GM18511 (cell line): ENCODE measurements around the gene THSD4.

ENCODE experiments used
- ATAC-seq: cut with Tn5 transposase; IDR thresholded peaks from one replicate; pipeline ENCODE4 v1.9.1; 2021; ENCODE audit warnings: mild to moderate bottlenecking, moderate library complexity; ENCODE audit not compliant: unreplicated experiment

THSD4 gene

DNA sequence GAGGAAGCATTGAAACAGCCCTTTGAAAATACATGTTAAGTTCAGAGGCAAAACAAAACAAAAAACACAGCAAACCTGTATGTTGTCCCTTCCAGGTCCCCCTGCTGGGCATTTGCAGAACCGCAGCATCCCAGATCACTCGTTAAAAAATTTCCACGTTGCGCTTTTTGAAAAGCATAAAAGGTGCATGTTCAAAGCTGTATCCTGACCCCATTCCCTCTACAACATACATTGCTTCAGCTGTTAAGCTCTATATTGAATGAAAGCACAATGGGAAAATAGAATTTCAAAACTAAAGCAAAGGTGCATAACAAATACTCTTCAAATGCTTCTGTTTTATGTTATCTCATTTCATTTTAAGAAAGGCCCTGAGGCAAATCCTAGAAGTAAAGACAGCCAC, 328.3 kb downstream of the THSD4 start:
- no peak for ATAC-seq

DNA sequence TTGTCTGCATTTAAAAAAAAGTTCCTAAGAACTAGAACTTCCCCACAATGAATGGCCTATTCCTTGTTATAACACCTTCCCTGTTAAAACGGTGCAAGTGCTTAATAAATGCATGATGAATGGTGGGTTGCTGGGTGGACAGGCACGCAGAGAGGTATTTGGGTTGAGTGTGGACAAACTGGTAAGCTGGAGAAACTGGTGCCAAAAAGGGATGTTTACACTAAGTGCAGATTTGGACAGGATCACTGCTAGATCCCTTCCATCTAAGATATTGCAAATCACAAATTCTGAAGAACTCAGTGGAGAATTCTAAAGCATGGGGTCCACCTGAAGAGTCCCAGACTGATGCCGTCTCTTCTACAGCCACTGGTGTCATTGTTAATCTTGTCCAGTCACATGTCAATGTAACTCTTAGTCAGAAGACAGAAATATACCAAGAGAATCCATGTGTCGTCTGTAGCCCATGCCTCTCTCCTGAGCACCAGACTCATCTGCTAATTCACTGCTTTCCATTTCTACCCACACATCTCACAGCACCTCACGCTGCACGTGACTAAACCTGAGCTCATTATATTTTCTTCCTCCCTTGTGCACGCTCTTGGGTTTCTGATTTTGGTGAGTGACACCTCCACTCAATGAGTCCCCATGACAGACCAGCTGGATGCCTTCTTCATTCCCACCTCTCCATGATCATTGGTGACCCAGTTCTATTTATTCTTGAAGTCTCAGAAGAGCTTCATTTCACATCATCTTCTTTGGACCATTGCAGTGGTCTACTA, 328.9 kb downstream of the THSD4 start:
- no peak for ATAC-seq

DNA sequence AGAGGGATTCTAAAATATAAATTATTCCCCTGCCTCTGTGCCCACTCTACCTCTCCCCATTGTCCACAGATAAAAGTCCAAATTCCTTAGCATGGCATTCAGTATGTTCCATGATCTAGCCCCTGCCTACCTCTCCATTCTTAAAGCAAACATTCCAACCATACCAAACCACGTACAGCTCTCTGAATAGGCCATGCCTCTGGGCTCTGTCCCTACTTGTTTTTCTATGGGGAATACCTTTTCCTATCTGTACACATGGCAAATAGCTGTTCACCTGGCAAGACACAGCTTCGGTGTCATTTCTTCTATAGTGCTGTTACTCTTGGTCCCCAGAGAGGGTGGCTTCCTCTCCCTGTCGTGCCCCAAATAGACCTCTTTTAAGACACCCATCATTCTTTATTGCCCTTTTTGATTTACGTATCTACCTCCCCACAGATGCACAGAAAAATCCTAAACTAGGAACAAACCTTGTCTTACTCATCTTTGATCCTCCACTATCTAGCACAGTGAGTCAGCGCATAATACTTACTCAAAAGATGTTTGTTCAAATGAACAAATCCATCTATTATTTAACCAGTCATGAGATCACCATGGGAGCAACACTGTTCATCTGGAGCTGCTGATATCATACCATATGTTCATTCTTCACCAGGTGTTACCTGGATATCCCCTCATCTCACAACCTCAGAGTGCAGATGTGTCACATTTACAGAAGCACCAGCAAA, 329.8 kb downstream of the THSD4 start:
- no peak for ATAC-seq

DNA sequence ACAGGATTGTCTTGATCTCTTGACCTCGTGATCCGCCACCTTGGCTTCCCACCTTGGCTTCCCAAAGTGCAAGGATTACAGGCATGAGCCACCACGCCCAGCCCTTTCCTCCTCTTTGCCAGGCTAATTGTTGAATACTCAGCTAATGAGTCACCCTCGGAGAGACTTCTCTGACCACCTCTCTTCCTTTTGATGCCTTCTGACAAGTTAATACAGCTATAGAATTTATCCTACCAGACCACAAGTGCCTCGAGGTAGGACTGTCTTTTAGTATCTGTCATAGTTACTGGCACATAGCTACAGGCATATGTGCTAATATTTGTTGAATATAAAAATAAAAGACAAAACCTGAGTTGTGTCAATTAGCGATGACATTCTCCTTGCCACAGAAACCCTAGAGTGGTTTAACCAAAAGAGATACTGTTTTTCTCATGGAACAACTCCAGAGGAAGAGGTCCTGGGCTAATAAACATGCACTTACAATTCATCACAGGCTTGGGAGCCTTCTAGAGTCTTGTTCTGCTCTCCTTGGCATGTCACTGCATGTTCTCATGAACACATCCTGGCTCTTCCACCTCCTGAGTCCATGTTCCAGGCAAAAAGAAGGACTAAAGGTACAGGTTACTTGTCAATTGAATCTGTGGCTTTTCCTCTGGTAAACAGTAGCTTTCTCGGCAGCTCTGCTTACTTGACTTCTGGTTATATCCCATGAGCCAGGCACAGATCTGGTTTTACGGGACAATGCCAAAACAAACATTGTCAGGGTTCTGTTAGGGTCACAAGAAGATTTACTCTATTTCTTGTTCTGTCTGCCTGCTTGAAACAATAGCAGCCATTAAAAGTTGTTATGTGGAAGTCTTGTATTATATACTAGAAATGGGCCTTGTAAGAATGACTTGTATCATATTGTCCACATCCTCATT, 332.3 kb downstream of the THSD4 start:
- ATAC-seq = no peak

DNA sequence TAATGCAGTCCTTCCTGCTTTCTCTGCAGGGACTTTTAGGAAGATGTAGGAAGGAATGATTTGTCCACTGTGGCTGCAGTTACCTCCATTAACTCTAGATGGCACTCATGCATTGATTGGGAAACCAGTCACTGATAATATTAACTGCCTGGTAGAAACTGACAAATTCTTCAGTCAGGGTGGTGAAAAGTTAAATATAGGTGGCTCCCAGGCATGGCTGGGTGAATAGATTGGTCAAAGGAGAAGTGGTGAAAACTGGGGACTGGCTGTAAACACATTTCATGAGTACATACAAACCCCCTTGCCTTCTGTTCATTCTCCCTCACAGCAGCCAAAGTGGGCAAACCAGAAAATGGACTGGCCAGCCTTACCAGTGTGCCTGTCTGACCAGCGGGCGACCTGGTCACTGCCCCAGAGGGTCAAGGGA, 333.4 kb downstream of the THSD4 start:
- no peak for ATAC-seq

GRCh38 chr15:71449363-71449762, 334.1 kb downstream of the THSD4 start:
- ATAC-seq = no peak

GRCh38 chr15:71449956-71450355, 334.7 kb downstream of the THSD4 start:
- no peak for ATAC-seq

DNA sequence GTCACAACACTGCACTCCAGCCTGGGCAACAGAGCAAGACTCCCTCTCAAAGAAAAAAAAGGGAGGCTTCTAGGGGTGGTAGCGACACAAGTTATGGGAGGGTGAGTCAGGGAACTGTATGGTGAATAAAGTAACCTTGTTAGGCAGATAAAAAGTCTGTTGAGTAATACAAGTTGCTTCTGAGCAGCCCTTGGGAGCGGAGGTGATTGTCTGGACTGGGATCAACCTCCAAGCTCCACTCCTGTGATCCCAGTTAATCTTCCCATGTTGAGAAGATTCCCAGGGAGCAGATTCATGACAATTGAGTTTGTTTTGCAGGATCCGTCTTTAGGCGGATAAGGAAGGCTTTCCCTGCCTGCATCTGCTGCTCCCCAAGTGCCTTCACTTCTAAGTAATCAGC, 335.9 kb downstream of the THSD4 start:
- no peak for ATAC-seq

- no peak for ATAC-seq
Measured at GRCh38 chr15:71452893-71453292, 337.6 kb downstream of the THSD4 start.

GRCh38 chr15:71454462-71454996, 339.3 kb downstream of the THSD4 start:
- ATAC-seq = no peak

DNA sequence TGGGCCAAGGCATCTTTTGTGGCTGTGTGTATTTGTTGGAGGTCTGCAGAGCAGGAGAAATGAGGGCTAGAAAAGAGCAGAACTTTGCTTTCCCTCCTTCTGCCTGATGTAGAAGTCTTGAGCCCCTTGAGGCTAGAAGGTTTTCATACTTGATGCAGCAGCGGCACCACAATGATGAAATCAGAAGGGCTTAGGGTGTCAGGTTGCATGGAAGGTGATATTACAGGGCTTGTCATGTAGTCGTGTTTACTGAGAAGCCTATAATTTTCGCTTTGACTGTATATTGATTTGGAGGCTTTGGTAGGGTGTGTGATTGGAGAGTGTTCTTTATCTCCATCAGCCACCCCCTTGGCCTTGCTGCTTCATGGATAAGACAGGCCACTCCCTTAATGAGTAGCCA, 339.8 kb downstream of the THSD4 start:
- no peak for ATAC-seq

DNA sequence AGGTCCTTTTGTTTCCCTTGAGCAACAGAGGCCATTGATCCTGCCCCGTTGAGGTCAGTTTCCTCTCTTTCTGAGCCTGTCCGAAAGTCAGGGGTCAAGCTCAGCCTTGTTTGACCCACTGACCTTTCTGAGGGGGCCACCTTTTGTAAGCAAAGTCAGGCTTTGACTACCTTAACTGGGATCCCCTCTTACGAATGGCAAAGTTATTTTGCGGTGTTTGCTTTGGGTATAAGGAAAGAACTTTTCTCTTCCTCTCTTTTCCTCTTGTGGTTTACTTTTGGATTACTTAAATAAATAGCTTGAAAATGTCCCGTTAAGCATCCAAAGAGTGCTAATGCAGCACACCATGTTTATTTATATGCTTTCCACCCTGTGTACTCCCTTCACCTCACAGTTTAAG, 340.6 kb downstream of the THSD4 start:
- ATAC-seq = no peak

- no peak for ATAC-seq
Measured at GRCh38 chr15:71456362-71456761, 341.1 kb downstream of the THSD4 start.

DNA sequence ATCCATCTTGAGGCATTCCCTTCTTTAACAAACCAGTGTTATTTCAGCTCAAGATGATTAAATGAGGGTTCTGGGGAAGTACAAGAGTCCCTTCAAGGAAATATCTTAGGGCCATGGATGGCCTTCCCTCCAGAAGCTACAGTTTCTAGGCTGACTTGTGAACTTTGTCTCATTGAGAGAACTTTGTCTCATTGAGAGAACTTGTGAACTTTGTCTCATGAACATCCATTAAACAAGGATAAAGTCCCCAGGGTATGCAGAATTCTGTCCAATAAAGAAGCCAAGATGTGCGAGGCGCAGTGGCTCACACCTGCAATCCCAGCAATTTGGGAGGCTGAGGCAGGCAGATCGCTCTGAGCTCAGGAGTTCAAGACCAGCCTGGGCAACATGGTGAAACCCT, 341.5 kb downstream of the THSD4 start:
- no peak for ATAC-seq

GRCh38 chr15:71458089-71458660, 342.9 kb downstream of the THSD4 start:
- ATAC-seq = no peak

DNA sequence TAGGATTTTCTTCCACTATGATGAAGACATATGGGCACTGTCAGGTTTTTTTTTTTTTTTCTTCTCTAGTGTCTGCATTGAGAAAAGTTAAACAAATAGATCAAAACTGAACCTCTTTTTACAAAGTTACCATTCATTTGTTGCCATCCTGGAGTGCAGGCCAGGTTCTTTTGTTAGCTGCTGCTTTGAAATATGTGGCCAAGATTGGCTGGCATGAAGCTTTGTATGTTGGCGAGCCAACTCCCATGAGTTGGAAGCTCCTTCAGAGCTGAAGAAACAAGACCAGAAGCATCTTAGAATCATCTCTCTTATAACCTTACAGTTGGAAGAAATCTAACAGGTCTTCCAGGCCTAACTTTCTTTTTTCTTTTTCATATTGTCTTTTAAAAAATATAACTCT, 346.5 kb downstream of the THSD4 start:
- ATAC-seq = no peak

- no peak for ATAC-seq
Measured at GRCh38 chr15:71462638-71463037, 347.4 kb downstream of the THSD4 start.

DNA sequence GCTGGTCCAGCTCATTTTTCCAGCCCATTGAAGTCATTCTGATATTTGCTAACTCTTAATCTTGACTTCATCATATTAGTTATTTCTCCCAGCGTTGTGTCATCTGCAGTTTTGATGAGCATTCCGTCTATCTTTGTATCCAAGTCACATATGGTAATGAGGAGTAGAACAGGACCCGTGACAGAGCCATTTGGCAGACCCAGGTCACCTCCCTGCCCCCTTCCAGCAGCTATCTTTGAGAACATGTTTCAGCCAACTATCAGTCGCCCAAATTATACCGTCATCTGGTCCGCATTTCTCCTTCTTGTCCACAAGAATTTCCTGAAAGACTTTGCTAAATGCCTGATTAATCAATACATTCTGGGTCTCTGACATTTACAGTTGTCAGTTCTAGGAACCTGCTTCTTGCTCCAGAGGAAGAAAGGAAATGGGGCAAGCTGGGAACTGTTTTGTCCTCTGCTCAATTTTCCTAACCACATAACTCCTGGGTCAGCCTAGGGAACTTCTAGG, 347.9 kb downstream of the THSD4 start:
- no peak for ATAC-seq

DNA sequence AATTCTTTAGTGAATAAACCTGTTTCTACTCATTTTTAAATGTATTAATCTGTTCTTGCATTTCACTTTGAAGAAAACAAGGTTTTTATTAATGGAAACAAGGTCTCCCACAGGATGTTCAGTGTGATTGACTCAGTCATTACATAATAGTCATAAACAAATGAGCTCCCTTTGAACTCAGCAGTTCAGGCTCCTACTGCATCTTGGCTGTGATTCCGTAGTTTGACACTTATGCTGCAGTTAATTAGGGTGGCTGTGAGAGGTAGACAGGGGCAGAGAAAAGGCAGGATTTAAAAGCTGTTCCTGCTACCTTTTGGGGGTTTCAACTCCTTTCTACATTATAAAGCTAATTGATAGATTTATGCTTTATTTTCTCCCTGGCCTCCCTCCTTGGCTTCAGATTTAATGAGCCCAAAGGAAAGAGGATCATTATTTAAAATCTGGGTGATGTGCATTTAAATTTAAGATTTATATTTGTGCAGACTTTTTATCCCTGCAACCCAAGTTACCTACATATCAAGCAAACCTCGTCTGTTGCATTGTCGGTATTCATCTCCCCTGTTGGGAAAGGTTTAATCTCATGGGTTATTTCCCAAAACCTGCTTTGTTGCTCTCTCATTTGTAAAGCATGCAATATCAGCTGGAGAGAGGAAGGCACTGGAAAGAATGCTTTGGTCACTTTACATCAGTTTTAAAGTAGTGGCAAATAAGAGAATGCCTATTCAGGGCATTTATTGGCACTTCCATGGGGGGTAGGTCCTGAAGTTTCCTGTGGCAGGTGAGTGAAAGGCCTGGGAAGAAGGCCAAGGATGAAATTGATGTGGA, 350.1 kb downstream of the THSD4 start:
- ATAC-seq = no peak

- no peak for ATAC-seq
Measured at GRCh38 chr15:71468715-71469114, 353.4 kb downstream of the THSD4 start.
